Stimulated activated CD8-positive, alpha-beta memory T cell treated with anti-CD3 and anti-CD28 coated beads, Interleukin-4, amount 100 ng/mL, for 4 hours (primary cell): ENCODE data around the gene CSF2.

Source experiments
- DNase-seq, 2 donors: peaks; one replicate each; pipeline ENCODE4 v3.0.0-alpha.2; 2020; ENCODE audit warnings: low read depth in 2 of 2, low spot score in 1 of 2

Gene CSF2

GRCh38 chr5:132086277-132086794 lies 12.7 kb downstream of the CSF2 start:
- no peak for DNase-seq

DNA sequence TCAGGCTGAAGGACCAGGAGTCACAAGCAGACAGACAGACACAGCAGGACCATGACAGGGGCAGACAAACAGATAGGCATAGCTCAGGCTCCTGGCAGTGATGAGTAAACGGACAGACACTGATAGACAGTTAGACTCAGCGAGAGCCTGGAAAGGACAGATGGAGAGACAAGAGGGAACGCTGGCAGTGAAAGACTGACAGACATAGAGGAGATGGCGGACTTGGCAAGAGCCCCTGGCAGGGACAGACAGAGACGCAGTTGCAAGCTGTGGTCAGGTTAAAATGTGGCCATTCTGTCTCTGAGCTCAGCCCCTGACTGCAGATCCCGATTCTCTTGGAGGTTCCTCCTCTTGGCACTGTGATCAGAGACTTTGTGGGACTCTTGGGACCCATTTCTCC lies 13.6 kb downstream of the CSF2 start:
- DNase-seq: no peak

DNA sequence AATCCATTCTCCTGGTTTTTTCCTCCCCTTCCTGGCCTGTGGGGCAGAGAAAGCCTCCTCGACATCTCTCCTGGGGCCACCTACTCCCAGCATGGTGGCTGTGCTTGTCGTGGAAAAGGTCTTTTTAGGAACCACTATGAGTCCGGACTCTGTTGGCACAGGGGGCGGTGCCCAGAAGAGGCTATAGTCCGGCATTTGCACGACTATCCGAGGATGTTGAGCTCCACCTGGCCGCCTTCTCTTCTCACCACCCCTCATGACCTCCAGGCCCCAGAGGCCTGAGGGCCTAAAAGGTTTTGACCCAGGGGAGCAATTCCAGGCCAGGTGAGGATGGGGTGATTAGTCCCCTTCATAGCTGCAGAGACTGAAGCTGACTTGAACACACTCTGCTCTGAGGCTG lies 14.1 kb downstream of the CSF2 start:
- DNase-seq: no peak

GRCh38 chr5:132089363-132089762 lies 15.8 kb downstream of the CSF2 start:
- DNase-seq: no peak

DNA sequence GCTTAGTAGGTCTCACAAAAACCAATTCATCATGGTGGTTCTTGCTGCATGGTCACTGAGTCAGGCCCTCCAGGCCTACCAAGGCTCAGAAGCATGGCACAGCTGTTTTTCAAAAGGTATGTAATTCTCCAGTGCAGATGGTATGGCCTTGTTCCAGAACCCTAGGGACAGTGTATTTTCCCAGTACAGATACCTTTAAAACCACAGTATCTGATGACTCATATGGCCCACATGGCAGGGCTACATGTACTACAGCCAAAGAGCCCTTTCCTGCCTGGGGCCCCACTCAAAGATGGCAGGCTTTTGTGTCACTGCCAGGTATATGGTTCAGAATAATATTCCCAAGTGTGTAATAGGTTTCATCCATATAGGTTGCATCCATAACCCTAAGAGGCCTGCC lies 16.5 kb downstream of the CSF2 start:
- DNase-seq: no peak

GRCh38 chr5:132093271-132093670 lies 19.7 kb downstream of the CSF2 start:
- no peak for DNase-seq

GRCh38 chr5:132094393-132095076 lies 20.9 kb downstream of the CSF2 start:
- no peak for DNase-seq

GRCh38 chr5:132095077-132095410 lies 21.5 kb downstream of the CSF2 start:
- DNase-seq: no peak

- no peak for DNase-seq
Measured at GRCh38 chr5:132095424-132095972, 21.9 kb downstream of the CSF2 start.

GRCh38 chr5:132096904-132097303 lies 23.3 kb downstream of the CSF2 start:
- DNase-seq: no peak

DNA sequence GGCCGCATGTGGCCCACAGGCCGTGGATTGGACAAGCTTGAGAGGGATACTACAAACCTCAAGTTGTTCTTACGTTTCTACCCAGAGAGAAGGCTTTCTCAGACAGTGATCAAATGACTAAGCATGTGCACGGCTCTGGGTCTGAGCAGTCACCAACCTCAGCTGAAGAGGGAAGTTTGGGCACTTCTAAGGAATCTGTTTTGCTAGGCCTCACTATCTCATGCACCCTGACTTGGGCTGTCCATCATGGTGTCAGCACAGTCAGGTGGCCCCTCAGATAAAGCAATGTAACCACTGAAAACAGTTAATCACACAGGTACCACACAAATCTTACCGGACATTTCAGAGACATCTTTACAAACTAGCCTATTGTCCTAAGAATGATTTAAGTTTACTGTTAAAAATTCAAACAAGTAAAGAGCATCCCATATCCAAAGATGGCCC lies 24.6 kb downstream of the CSF2 start:
- DNase-seq: no peak

GRCh38 chr5:132098621-132099020 lies 25.0 kb downstream of the CSF2 start:
- DNase-seq: no peak

- DNase-seq: peak in 1 of 2 donors; percentile 60
Measured at GRCh38 chr5:132099076-132099748, 25.6 kb downstream of the CSF2 start.

DNA sequence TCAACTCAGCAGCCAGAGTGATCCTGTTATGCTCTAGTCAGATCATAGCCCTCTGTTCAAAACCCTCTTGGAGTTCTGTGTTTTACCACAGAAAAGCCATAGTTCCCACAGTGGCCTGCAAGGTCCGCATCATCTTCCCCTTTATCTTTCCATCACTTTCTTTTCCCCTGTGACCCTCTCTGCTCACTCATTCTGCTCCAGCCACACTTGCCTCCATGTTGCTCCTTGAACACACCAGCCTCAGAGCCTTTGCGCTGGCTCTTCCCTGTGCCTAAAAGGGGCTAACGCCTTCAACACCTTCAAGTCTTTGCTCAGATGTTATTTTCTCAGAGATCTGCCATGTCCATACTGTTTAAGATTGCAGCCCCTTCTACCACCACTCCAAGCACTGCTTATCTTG lies 26.3 kb downstream of the CSF2 start:
- no peak for DNase-seq

DNA sequence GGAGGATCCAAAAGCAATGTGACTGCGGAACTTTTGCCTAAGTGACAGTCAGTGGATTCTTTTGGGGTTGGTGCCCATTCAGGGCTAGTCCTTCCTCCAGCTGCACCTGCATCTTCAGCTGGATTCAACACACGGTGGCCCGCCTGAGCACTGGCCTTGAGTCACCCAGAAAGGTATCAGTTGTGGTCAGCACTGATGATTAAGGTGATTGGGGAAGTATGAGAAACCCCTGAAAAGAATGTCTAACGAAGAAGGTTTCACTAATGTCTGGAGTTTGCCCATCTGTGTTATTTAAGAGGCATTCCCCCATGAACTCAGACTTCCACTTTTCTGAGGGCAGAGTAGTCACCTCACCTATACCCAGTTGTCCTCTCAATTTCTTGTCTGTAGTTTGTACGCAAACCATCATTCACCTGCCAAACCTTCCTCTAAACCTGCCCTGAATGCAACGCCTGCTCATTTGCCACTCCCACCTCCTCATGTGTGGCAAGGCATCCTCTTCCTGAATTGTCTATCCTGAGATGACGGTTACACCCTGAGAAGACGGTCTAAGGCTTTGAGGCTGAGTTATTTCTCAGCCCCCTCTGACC lies 27.2 kb downstream of the CSF2 start:
- DNase-seq: no peak

- DNase-seq: no peak
Measured at GRCh38 chr5:132101385-132101880, 27.8 kb downstream of the CSF2 start.

DNA sequence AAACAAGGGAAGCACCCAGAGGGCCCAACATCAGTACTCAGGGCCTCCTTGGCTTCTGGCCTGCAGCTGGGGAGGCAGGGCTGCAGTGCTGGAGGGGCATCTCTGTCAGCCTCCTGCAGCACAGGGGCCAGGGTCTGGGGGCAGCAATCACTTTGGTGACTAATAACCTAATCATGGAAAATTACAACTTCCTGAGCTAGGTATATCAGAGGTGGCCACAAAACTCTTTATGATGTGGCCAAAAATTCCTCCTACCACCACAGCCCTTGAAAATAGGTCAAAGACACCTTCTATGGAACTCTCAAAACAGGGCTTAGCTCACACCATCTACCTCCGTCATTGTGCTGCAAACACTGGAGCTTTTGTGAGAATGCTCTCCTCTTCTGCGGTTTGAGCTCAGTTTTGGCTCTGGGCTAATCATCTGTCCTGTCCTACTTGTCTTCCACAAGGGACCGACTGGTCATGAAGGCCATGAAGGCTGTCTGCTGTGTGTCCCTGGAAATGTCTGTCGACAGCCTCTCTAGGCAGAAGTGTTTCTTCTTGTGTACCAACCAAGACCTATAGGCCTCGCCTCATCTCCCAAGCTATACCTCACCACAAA lies 28.6 kb downstream of the CSF2 start:
- peak in 1 of 2 donors; percentile 38 for DNase-seq

DNA sequence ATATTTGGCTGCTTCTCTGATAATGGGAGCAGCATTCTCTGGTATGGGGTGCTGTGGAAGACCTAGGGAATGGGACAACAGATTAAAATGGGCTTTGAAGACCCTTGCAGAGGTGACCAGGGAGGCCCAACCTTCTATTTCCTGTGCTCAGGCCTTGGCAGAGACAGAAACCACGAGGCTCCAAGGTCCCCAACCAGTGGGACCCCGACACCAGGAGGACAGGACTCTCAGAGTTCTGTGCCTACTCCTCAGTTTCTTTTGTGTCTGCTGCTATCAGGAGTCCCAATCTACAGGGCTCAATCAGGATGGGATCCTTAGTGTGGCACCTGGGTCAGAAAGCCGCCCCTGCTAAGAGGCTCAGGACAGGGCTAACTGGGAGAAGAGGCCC lies 29.3 kb downstream of the CSF2 start:
- DNase-seq: no peak

GRCh38 chr5:132103332-132103951 lies 29.9 kb downstream of the CSF2 start:
- DNase-seq: peak; percentile 55 to 56

- no peak for DNase-seq
Measured at GRCh38 chr5:132103969-132104391, 30.4 kb downstream of the CSF2 start.

DNA sequence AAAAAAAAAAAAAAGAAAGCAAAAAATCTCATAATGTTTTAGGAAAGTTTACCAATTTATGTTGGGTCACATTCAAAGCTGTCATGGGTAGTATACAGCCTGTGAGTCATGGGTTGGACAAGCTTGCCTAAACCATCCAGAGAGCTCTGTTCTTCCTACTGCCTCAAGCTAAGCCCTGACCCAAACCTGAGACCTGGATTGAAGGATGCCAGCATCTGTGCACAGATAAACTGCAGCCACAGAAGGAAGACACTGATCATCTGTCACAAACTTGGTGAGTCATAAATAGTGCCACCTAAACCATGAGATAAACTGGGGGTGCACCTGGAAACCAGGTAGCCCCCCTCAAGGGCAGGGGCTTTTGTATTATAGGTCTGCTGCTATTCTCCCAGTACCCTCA lies 31.0 kb downstream of the CSF2 start:
- no peak for DNase-seq
